H4 (cell line): ENCODE measurements around the gene GDPGP1. TPM values are rescaled to one million over a fixed set of nuclear protein-coding genes. Genes with fewer than 3 reads are reported as not detected.

Experiments
- DNase-seq: peaks from one replicate; pipeline ENCODE4 v3.0.0-alpha.2; 2015; ENCODE audit warnings: low spot score
- total RNA-seq: library from RNA; depleted of rRNA; stranded (reverse); fragments of >200 nt; shearing (Covaris generic); gene quantifications from 2 replicates; pipeline ENCODE4 v1.2.3, GENCODE V29; 2014

GDPGP1 gene
- total RNA-seq, 1 experiment from 2014 or later: 3.1 TPM

DNA sequence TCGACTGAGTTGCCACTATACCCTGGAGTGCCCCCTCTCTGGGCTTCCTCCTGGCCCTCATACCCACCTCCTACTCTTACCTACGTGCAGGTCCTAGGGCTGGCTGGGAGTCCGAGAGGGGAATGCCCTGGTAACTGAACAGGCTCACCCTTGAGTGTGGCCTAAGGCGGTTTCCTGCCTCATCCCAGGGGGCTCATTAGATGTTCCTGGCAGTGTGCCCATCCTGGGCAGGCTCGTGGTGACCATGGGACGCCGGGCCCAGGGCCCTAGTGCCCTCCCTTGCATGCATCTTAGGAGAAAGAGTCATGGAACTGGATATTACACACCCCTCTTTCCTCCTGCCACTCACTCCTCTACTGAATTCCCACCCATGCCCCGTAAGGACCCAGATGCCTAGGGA, 30.1 kb upstream of the GDPGP1 start:
- no peak for DNase-seq

DNA sequence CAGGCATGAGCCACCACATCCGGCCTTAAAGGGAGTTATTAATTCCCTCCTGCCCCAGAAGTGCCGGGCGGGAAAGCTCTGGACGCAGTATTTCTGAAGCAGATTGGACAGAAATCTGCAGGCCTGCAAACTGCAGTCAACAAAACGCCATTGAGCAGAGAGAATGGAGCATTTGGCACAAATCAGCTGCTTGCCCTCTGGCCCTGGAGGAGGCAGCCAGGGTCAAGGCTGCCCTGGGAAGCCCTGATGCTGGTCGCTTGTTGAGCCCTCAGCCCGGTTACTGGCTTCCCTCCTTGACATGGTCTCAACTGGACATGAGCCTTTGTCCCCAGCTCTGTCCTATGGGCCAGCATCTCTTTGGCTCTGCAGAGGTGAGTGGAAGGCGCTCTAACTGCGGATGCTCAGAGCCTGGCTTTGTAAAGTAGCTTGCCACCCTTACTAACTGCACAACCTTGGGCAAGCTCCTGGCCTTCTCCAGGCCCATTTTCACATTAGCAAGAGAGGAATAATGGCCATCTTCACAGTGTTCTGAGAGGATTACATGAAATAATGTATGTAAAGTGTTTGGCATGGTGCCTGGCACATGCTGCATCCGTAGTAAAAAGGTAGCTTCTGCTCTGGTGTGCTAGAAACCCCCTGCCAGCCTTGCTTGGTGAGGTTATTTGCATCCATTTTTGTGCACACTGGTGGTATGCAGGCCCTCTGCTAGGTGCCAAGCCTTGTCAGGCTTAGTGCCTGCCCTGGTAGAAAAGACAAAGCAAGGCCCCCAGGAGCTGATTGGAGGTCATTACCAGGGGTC, 28.8 kb upstream of the GDPGP1 start:
- DNase-seq: no peak

DNA sequence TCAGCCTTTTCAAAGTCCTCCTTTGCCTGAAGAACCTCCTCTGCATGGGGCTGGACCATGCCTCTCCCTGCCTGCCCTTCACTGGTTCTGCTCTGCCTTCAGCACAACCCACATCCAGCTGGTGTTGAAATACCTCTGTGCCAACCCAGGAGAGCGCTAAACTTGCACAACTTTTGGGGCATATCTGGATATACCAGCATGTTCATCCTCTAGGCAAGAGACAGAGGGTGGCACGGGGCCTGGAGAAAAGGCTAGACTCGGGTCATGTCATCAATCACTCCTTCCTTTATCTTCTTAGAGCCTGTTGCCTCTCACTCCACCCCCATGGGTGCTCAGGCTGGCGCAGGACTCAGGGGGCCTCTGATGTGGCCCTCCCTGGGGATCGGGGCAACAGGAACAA, 28.1 kb upstream of the GDPGP1 start:
- no peak for DNase-seq

DNA sequence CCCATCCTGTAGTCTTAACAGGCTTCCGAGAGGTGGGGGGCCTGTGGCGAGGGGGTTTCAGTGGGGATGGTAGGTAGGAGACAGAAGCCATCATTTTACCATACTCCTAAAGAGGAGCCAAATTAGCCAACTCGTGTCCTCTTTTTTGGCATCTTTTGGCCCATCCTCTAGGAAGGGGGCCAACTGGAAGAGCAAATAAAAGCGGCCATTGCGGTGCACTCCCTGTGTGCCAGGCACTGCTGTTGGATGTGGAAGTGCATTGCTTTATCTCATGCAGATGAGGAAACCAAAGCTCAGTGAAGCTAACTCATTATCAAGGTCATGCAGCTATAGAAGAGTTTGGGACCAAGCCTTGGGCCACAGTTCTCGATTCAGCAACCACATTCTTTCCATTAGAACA, 26.8 kb upstream of the GDPGP1 start:
- DNase-seq: no peak

DNA sequence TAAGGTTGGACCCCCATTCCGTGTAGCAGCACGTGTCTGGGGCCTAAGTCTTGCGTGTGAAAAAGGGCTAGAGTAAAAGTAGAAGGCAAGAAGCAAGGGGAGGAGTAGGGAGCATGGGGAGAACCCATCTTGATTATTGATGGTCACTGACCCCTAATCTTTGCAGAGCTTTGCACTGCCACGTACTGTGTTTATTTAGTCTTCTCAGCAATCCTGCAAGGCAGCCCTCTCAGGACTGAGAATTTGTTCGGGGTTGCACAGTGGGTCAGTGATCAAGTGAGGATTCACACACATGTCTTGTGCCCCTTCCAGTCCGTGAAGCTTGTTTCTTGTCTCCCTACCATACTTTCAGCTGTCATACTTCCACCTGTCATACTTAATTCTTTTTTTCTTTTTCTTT, 25.7 kb upstream of the GDPGP1 start:
- DNase-seq: no peak

DNA sequence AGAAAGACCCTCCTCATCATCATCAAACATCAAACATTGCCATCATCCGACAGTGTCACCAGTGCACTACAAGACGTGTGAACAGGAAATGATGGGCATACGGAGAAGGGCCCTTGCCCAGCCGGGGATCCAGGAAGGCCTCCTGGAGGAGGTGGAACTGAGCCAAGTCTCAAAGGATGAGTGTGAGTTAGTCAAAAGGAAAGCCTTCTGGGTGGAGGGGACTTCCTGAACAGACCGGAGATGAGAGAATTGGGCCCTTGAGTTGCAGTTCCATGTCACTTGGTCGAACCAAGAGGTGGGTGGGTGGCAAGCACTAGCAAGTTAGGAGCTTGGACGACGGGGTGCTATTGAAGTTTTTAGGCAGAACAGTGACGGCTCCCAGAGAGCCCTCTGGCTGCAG, 24.4 kb upstream of the GDPGP1 start:
- no peak for DNase-seq

DNA sequence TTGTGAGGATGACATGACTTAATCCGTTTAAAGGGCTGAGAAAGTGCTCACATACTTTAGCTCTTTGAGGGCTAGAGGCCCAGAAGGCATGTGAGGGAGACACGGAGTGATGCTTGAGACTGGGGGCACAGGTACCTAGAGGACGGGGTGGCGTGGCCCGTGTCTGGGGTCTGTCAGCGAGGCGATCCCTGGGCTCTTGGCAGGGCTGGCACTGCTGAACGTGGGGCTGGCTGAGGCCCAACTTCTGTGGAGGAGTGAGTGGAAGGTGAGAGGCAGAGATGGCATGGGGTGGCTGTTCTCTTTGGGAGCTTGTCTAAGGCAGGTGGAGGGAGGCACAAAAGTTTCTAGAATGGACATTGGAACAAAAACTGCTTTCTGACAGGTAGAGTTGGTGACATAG, 23.4 kb upstream of the GDPGP1 start:
- DNase-seq: no peak

DNA sequence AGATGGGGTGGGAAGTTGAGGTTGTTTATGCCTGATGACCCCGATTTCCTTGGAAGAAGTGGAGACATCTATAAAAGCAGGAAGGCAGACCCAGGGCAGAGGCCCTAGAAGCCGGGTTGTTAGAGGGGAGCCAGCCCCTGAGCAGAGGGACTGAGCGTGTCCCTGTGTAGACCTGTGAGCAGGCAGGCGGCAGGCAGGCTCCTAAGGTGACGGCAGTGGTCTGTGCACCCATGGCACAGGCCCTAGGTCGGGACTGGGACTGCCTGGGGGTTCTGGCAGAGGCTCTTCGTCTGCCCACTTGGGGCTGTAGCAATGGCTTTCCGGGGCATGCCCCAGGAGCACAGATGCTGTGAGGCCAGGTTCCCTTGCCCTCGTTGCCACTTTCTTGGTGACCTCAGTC, 23.0 kb upstream of the GDPGP1 start:
- DNase-seq: no peak

DNA sequence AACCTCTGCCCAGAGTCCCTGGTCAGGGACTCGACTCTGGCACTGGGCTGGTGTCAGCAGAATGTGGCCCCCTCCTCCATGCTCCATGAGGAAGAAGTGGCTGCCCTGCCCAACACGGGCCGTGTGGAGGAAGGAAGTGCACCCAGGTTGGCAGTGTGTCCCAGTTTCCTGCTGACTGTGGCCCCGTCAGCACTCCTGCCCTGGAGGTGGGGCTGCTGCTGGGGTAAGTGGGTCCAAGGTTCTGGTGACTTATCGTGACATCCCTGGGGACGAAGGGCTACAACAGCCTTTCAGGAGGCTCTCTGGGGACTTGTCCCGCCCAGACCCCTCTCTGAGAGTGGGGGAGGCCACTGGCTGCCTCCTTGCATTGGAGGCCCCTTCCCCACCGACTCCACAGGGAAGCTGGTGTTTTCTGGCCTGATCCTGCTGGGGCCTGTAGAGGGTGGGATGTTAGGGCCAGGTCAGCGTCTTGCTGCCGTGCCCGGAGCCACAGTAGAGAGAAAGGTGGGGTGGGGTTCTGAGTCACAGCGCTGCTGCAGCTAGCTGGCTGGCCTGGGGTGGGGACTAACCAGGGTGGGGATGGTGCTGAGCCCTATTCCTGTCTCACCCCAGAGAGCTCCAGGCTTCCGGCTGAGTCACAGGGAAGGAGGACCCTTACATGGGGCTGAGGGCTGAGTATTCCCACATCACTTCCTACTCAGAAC, 22.4 kb upstream of the GDPGP1 start:
- peak; percentile 54 for DNase-seq

DNA sequence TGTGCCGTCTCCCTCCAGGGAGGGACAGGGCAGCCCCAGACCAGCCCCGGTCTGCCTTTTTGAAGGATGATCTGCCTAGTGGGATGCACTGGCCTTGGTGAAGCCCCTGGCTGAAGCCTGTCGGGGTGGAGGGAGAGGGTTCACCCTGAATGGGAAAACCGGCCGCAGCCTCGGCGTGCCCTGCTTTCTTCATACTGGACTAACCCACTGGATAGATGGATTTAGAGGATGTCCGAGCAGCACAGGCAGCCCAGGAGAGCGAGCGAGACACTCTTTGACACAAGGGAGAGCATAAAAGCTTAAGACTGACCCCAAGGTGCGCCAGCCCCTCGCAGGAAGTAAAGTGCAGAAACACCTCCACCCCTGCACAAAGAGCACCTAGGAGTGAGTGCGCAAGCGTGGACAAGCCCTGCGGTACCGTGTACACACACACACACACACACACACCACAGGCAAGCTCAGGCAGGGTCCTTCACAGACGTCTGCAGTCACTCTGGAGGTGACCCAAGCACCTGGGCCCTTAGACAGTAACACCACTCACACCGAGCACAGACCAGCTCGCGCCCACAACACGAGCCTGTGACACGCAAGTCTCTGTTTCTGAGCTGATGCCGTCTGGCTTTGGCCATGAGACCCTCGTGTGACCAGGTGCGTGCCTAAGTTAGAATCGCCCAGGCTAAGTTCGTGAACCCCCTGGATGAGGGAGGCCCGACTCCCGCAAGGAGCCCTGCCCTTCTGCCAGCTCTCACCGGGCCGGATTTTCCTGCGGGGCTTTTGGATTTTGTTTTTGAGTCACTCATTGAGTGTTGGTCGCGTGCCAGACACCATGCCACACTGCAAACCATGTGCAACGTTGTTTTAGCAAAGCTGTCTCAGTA, 21.5 kb upstream of the GDPGP1 start:
- no peak for DNase-seq

DNA sequence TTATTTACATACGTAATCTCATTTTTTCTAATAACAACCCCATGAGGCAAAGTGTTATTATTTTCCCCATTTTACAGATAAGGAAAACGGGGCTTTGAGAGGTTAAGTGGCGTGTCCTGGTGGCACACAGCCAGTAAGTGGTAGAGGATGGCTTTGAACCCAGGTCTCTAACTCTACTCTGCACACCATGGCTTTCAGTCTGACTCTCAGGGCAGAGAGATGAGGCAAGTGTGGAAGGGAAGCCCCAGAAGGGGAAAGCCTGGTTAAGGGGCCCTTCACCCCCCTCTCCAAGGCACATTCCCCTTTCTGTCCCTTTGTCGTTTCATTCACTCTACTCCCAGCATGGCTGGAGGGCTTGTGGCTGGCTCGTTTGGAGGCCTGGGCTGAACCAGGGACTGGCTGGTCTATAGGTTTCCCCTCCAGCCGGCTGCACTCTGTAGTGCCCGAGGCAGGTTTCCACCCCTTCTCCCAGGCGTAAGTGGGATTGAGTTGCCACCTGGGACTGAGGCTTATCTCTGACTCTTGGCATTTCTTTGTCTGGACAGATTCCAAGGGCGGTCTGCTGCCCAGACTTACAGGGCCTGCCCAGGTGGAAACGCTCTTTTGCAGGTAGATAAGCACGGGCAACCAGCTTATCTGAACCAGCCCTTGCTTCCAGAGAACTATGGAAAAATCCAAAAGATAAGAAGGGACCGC, 20.7 kb upstream of the GDPGP1 start:
- DNase-seq: no peak

DNA sequence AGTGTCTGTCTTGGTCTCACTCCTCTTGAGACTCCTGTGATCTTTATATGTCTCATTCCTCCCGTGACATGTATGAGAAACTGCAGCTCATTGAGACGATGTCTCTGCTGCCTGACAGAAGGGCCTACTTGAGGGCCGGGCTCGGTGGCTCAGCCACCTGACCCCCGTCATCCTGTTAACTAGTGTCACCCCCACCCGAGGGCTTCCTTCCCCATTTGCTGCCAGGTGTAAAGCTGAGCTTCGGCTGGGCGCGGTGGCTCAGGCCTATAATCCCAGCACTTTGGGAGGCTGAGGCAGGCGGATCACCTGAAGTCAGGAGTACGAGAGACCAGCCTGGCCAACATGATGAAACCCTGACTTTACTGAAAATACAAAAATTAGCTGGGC, 20.2 kb upstream of the GDPGP1 start:
- DNase-seq: no peak

DNA sequence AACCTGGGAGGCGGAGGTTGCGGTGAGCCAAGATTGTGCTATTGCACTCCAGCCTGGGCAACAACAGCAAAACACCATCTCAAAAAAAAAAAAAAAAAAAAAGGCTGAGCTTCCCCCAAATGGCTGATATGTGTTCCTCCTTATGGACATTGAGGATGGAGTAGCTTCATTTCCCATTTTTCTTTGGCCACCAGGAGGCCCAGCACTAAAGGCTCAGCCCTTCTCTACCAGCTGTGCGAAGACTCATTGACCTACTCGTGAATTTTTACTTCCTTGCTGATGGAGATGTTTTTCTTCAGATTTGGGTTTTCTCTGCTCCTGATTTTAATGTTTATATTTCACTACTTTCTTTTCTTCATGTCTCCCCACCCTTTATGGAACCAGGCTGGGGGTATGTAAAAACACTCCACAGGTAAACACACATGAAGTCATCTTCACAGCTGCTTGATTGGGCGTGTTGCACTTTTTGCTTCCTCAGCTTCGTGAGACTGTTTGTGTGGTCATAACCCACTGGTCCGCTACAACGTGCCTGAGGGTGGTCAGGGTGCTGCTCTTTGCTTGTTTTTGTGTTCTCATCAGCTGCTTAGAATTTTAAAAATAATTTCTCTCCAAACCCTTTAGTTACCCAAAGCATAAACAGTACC, 19.3 kb upstream of the GDPGP1 start:
- DNase-seq: no peak

DNA sequence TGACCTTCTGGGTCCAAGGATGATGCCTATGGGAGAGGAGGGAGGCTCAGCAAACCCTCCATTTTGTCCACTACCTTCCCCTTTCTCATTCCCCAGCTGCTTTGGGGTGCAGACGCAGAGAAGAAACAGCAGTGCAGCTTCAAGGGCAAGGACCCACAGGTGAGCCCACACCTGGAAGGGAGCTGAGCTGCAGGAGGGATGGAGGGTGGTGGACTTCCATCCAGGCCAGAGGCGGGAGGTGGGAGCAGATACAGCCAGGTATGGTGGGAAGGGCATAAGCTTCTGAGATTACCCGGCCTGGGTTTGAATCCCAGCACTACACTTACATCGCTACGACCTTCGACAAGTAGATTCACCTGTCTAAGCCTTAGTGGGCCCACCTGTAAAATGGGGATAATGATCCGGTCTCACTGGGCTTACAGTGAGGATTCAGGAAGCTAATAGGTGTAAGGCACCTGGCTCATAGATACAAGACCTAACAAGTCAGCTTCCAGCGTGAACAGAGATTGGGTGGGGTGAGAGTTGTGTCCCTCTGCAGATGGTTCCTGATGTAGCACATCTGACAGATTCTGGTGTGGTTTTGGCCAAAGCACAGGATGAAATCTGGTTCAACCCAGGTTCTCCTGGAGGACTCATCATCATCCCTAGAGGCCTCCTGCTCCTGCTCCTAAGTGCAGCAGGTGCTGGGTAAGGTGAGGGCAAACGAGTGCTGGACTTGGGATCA, 16.2 kb upstream of the GDPGP1 start:
- DNase-seq: no peak

DNA sequence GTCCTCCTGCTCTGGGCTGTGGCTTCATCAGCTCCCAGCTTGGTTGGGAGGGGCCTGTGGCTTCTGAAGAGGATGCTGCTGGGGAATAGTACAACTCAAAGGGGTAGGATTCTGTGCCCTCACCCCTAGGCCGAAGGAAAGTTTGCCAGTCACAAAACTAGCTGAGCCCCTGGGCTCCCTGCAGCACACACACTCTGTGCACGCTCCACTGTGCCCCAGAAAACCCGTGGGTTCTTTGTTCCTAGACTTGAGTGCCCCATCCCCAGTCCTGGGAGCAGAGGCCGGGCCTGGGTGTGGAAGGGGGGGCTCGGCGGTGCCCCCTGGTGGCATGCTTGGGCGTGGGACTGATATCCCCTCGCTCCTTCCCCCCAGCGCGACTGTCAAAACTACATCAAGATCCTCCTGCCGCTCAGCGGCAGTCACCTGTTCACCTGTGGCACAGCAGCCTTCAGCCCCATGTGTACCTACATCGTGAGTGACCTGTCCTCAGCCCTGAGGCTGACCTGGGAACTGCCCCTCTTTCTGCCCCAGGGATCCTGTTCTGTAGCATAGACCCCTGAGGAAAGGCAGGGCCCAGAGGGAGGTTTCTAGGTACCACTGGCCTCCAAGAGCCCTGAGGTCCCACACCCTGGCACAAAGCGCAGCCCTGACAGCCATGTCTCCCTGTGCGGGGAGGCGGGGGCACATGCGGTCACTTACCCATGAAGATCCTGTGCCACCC, 14.4 kb upstream of the GDPGP1 start:
- no peak for DNase-seq

DNA sequence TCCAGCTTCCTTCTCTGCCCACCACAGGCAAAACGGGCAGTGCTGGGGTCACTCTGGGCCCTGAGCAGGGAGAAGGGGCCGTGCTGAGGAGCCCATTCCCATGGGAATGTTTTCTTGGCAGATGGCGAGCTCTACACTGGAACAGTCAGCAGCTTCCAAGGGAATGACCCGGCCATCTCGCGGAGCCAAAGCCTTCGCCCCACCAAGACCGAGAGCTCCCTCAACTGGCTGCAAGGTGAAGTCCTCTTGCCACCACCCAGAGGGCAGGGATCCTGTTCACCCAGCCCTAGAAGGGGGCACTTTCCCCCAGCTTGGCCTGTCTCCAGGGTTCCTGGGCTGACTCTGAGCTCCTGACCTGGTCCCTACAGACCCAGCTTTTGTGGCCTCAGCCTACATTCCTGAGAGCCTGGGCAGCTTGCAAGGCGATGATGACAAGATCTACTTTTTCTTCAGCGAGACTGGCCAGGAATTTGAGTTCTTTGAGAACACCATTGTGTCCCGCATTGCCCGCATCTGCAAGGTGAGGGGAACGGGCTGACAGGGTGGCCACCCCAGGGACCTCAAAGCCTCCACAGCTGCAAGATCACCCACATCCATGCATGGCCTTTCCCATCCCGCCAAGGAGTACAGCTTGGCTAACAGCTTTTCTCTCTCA, 12.6 kb upstream of the GDPGP1 start:
- peak; percentile 71 for DNase-seq

DNA sequence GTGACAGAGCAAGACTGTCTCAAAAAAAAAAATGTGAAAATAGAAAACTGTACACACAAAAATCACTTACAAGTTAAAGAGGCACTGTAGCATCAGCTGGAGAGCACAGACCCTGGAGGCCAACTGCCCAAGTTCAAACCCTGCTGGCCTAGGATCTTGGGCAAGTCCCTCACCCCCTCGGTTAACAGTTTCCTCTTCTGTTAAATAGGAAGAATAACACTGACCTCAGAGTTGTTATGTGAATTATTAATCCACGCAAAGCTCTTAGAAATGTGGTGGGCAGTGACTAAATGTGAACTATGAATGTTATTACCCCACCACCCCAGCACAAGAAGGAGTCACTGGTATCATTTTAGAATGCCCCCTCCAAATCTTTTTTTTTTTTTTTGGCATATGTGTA, 11.5 kb upstream of the GDPGP1 start:
- DNase-seq: no peak

DNA sequence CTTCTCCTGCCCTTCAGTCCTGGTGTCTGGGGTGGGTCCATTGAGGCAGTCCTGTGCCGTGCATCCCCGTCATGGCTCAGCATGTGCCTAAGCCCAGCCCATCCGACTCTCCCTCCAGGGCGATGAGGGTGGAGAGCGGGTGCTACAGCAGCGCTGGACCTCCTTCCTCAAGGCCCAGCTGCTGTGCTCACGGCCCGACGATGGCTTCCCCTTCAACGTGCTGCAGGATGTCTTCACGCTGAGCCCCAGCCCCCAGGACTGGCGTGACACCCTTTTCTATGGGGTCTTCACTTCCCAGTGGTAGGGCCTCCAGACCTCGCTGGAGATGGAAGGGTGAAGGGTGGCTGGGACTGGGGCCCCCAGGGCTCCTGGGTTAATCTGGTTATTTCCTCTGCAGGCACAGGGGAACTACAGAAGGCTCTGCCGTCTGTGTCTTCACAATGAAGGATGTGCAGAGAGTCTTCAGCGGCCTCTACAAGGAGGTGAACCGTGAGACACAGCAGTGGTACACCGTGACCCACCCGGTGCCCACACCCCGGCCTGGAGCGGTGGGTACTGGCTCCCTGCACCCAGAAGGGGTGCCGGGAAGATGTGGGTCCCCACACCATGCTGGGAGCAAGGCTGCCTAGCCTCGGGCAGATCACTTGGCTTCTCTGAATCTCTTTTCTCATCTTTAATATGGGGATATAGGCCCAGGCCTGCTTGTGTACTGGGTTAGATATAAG, 10.4 kb upstream of the GDPGP1 start:
- DNase-seq: no peak

DNA sequence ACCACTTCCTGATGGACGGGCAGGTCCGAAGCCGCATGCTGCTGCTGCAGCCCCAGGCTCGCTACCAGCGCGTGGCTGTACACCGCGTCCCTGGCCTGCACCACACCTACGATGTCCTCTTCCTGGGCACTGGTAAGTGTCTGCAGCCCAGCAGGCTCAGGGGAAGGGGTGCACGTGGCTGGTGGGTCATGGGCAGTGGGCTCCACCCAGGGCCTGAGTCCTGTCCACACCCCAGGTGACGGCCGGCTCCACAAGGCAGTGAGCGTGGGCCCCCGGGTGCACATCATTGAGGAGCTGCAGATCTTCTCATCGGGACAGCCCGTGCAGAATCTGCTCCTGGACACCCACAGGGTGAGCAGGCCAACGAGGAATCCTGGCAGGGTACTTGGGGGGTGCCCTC, 9.0 kb upstream of the GDPGP1 start:
- no peak for DNase-seq
